H9 (cell line): ENCODE results near the gene SLC22A5. TPM values are rescaled to one million over a fixed set of nuclear protein-coding genes. Genes with fewer than 3 reads are reported as not detected.

Experiments used
- DNase-seq: peaks from one replicate; pipeline ENCODE4 v3.0.0-alpha.2; 2017
- H2AFZ ChIP-seq: one replicate; pipeline ENCODE4 v1.6.1; 2013; ENCODE audit warnings: mild to moderate bottlenecking, low read length, control low read depth, moderate library complexity
- H2AK5ac ChIP-seq: 2 replicates; pipeline ENCODE4 v1.6.1; 2013; ENCODE audit warnings: low read length, control low read depth, mixed read lengths; ENCODE audit not compliant: insufficient read length
- H2BK120ac ChIP-seq: one replicate; pipeline ENCODE4 v1.6.1; 2013; ENCODE audit warnings: low read depth, mild to moderate bottlenecking, low read length, control low read depth, inconsistent platforms; ENCODE audit not compliant: poor library complexity, severe bottlenecking
- H2BK12ac ChIP-seq: 2 replicates; pipeline ENCODE4 v1.6.1; 2013; ENCODE audit warnings: low read length, control low read depth, mixed read lengths, low read depth; ENCODE audit not compliant: insufficient read length
- H2BK15ac ChIP-seq: 2 replicates; pipeline ENCODE4 v1.6.1; 2013; ENCODE audit warnings: low read depth, low read length, control low read depth
- H2BK20ac ChIP-seq: one replicate; pipeline ENCODE4 v1.6.1; 2013; ENCODE audit warnings: low read depth, mild to moderate bottlenecking, low read length, control low read depth, inconsistent platforms; ENCODE audit not compliant: poor library complexity, severe bottlenecking
- H2BK5ac ChIP-seq: 2 replicates; pipeline ENCODE4 v1.6.1; 2013; ENCODE audit warnings: low read length, control low read depth, mixed read lengths; ENCODE audit not compliant: insufficient read length
- H3K14ac ChIP-seq: 2 replicates; pipeline ENCODE4 v1.6.1; 2013; ENCODE audit warnings: low read length, control low read depth; ENCODE audit not compliant: insufficient read depth
- H3K18ac ChIP-seq: 2 replicates; pipeline ENCODE4 v1.6.1; 2013; ENCODE audit warnings: low read depth, mild to moderate bottlenecking, mixed read lengths, low read length, control low read depth; ENCODE audit not compliant: insufficient read length
- H3K23ac ChIP-seq: 2 replicates; pipeline ENCODE4 v1.6.1; 2013; ENCODE audit warnings: low read length, control low read depth, mixed read lengths, low read depth; ENCODE audit not compliant: insufficient read length
- H3K23me2 ChIP-seq: 2 replicates; pipeline ENCODE4 v1.6.1; 2013; ENCODE audit warnings: low read depth, mild to moderate bottlenecking, mixed read lengths, low read length, control low read depth; ENCODE audit not compliant: insufficient read length, poor library complexity, severe bottlenecking
- H3K27ac ChIP-seq: 2 replicates; pipeline ENCODE4 v1.5.1; 2013; ENCODE audit warnings: low read length, control low read depth, mixed read lengths, low read depth; ENCODE audit not compliant: insufficient read length
- H3K27me3 ChIP-seq: 2 replicates; pipeline ENCODE4 v1.6.1; 2013; ENCODE audit warnings: low read length, control low read depth, inconsistent platforms; ENCODE audit not compliant: insufficient read depth
- H3K4ac ChIP-seq: 2 replicates; pipeline ENCODE4 v1.6.1; 2013; ENCODE audit warnings: low read depth, mild to moderate bottlenecking, control low read depth, inconsistent platforms, low read length, moderate library complexity
- H3K4me1 ChIP-seq: 2 replicates; pipeline ENCODE4 v1.6.1; 2013; ENCODE audit warnings: low read length, control low read depth, inconsistent platforms; ENCODE audit not compliant: insufficient read depth
- H3K4me2 ChIP-seq: 2 replicates; pipeline ENCODE4 v1.6.1; 2013; ENCODE audit warnings: low read length, control low read depth, mixed read lengths; ENCODE audit not compliant: insufficient read length, insufficient read depth
- H3K56ac ChIP-seq: 2 replicates; pipeline ENCODE4 v1.6.1; 2013; ENCODE audit warnings: low read depth, mild to moderate bottlenecking, mixed read lengths, low read length, control low read depth; ENCODE audit not compliant: insufficient read length
- H3K79me1 ChIP-seq: 2 replicates; pipeline ENCODE4 v1.6.1; 2013; ENCODE audit warnings: low read depth, mild to moderate bottlenecking, moderate library complexity, low read length, control low read depth, inconsistent platforms; ENCODE audit not compliant: insufficient read depth, poor library complexity, severe bottlenecking
- H3K79me2 ChIP-seq: 2 replicates; pipeline ENCODE4 v1.6.1; 2013; ENCODE audit warnings: low read length, control low read depth, inconsistent platforms; ENCODE audit not compliant: insufficient read depth
- H3K9ac ChIP-seq: 2 replicates; pipeline ENCODE4 v1.6.1; 2013; ENCODE audit warnings: low read length, control low read depth, mixed read lengths; ENCODE audit not compliant: insufficient read length; ENCODE audit errors: extremely low read depth
- H3K9me3 ChIP-seq: one replicate; pipeline ENCODE4 v1.6.1; 2013; ENCODE audit warnings: low read depth, low read length, inconsistent platforms; ENCODE audit not compliant: control insufficient read depth
- H3T11ph ChIP-seq: one replicate; pipeline ENCODE4 v1.6.1; 2013; ENCODE audit warnings: mild to moderate bottlenecking, low read length, control low read depth, inconsistent platforms
- H4K20me1 ChIP-seq: one replicate; pipeline ENCODE4 v1.6.1; 2013; ENCODE audit not compliant: control insufficient read depth, insufficient read length, insufficient read depth
- H4K5ac ChIP-seq: 2 replicates; pipeline ENCODE4 v1.6.1; 2013; ENCODE audit warnings: low read depth, mild to moderate bottlenecking, mixed read lengths, low read length, control low read depth; ENCODE audit not compliant: insufficient read length
- H4K8ac ChIP-seq: replicated peaks from 2 replicates; pipeline ENCODE4 v1.6.1; 2013; ENCODE audit warnings: low read length, control low read depth, mixed read lengths, low read depth; ENCODE audit not compliant: insufficient read length
- H4K91ac ChIP-seq: 2 replicates; pipeline ENCODE4 v1.6.1; 2013; ENCODE audit warnings: low read depth, mild to moderate bottlenecking, moderate library complexity, mixed read lengths, low read length, control low read depth; ENCODE audit not compliant: insufficient read length
- H3K27ac Mint-ChIP-seq, 3 experiments: 2 replicates in 2 of 3; 3 replicates in 1 of 3; pipeline ENCODE4 v1.8.0; 2020 to 2021; ENCODE audit warnings: mixed read lengths in 3 of 3, mild to moderate bottlenecking in 1 of 3, moderate library complexity in 1 of 3
- H3K27me3 Mint-ChIP-seq: 2 replicates; pipeline ENCODE4 v1.8.0; 2021; ENCODE audit warnings: low read depth, mild to moderate bottlenecking, moderate library complexity, mixed read lengths
- H3K36me3 Mint-ChIP-seq, 3 experiments: 2 replicates in 2 of 3; 3 replicates in 1 of 3; pipeline ENCODE4 v1.8.0; 2020 to 2021; ENCODE audit warnings: low read depth in 3 of 3, mixed read lengths in 3 of 3; ENCODE audit not compliant: insufficient read depth in 1 of 3
- H3K4me1 Mint-ChIP-seq, 2 experiments: 2 replicates each; pipeline ENCODE4 v1.8.0; 2020; ENCODE audit warnings: mixed read lengths in 2 of 2
- H3K4me3 Mint-ChIP-seq, 2 experiments: 2 replicates in 1 of 2; 3 replicates in 1 of 2; pipeline ENCODE4 v1.8.0; 2020 to 2021; ENCODE audit warnings: mild to moderate bottlenecking in 2 of 2, mixed read lengths in 2 of 2, moderate library complexity in 1 of 2
- H3K9me3 Mint-ChIP-seq, 2 experiments: 2 replicates in 1 of 2; 3 replicates in 1 of 2; pipeline ENCODE4 v1.8.0; 2020; ENCODE audit warnings: mild to moderate bottlenecking in 2 of 2, mixed read lengths in 2 of 2, moderate library complexity in 1 of 2
- CTCF ChIP-seq: fragments of 200-600 bp; sonication (generic); conservative IDR thresholded peaks from 3 replicates; pipeline ENCODE4 v1.8.0; 2021; ENCODE audit warnings: antibody characterized with exemption, mild to moderate bottlenecking
- WGBS: extraction: QIAGEN DNeasy Blood & Tissue Kit; methylation state at CpG from one replicate; pipeline ENCODE4 v1.1.7; 2013; ENCODE audit warnings: missing lambda C conversion rate, low lambda C conversion rate, mixed read lengths; ENCODE audit not compliant: insufficient read length; ENCODE audit errors: extremely low coverage; 5-methylcytosine and 5-hydroxymethylcytosine counted together
- total RNA-seq: library from RNA; stranded (reverse); gene quantifications from 2 replicates; pipeline ENCODE4 v1.2.1, GENCODE V29; 2021

Gene SLC22A5
- total RNA-seq, 1 experiment from 2014 or later: 3.4 TPM

GRCh38 chr5:132417889-132418485, 48.5 kb downstream of the SLC22A5 start:
- Histone ChIP-seq H3K23me2 (no peaks in the 10 kb centered on the region), H2BK5ac (no peak overlapping the region), H3K27ac (no peak overlapping the region), H3K27me3 (no peaks in the 10 kb centered on the region), H3K9ac (no peak overlapping the region), H3K9me3 (no peaks in the 10 kb centered on the region), H3K4me2 (no peak overlapping the region), H2BK120ac (no peak overlapping the region), H3T11ph (no peak overlapping the region), H3K18ac (no peak overlapping the region), H4K5ac (no peak overlapping the region), H4K91ac (no peak overlapping the region), H3K4ac (no peak overlapping the region), H3K79me2 (no peaks in the 10 kb centered on the region), H2AFZ (no peak overlapping the region), H3K23ac (no peak overlapping the region), H4K8ac (no peak overlapping the region), H2BK20ac (no peak overlapping the region), H3K14ac (no peak overlapping the region), H3K4me1 (no peaks in the 10 kb centered on the region; the same call in 1 of the 2 replicates), H2BK12ac (no peak overlapping the region), H2BK15ac (no peak overlapping the region), H2AK5ac (no peak overlapping the region), H4K20me1 (no peaks in the 10 kb centered on the region), H3K56ac (no peak overlapping the region), H3K79me1 (no peaks in the 10 kb centered on the region)
- H3K4me3 Mint-ChIP-seq: no peak overlapping the region
- H3K36me3 Mint-ChIP-seq: no peaks in the 10 kb centered on the region
- TF ChIP-seq CTCF: no peak
- H3K4me1 Mint-ChIP-seq: peaks cover 10 to 12% of the 10 kb centered on the region in 2 experiments
- H3K27ac Mint-ChIP-seq: no peak overlapping the region
- H3K27me3 Mint-ChIP-seq: peaks cover 2% of the 10 kb centered on the region; the same call in 1 of the 2 replicates
- no CpG with 5 or more reads among the region's 4 CpGs for WGBS
- DNase-seq: no peak
- no peaks in the 10 kb centered on the region; a peak in 1 of 5 replicates for H3K9me3 Mint-ChIP-seq
